Skin epidermis (tissue), 12 donors: Measurements from ENCODE around the gene ERCC5.
A peak's percentile ranks its signal among the peaks of the same experiment; 100 is the strongest.

Experiments
- H3K27ac ChIP-seq, 21 experiments: fragments of 200-600 bp; sonication (generic) in 11 of 21; one replicate each; pipeline ENCODE4 v1.5.0; 2020; ENCODE audit warnings: mild to moderate bottlenecking in 3 of 21, inconsistent platforms in 2 of 21, moderate library complexity in 2 of 21
- H3K4me3 ChIP-seq, 7 experiments: fragments of 200-600 bp; sonication (generic) in 2 of 7; one replicate each; pipeline ENCODE4 v1.5.0; 2020; ENCODE audit warnings: inconsistent platforms in 2 of 7, mild to moderate bottlenecking in 2 of 7, moderate library complexity in 1 of 7

Gene ERCC5

DNA sequence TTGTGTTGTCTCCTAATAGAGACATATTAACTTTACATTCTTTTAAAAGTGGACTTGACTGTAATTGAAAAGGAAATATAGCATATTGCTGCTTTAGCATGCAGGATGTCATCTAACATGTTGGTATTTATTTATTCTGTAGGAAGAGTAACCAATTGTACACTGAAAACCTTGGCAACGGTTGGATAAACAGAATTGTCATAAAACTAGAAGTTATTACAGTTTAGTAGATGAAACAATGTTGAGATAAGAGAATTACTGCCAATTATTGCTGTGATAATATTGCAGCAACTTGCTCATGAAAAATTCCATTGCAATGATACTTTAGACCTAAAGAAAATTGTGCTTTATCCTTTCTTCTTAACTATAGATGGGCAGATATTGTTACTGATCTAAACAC lies 7.6 kb upstream of the ERCC5 start:
- Histone ChIP-seq H3K4me3 (no peak overlapping the region), H3K27ac (no peak overlapping the region)

DNA sequence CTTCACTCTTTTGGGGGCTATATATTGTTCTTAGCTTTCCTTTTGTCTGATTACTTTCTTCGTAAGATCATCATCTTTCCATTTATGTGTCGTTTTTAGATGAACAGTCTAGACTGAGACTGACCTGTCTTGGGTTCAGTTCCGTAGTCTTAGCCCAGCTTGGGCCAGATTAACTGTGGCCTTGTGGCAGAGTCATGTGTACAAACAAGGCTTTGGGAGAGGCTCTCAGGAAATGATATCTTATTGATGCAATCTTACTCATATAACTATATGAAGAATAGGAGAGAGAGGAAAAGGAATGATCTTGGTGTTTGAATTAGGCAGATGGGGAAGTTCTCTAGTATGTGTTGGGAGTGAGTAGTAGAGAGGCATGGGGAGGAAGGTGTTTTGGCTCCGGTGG lies 6.8 kb upstream of the ERCC5 start:
- no peak overlapping the region for H3K4me3 ChIP-seq
- no peak overlapping the region for H3K27ac ChIP-seq

DNA sequence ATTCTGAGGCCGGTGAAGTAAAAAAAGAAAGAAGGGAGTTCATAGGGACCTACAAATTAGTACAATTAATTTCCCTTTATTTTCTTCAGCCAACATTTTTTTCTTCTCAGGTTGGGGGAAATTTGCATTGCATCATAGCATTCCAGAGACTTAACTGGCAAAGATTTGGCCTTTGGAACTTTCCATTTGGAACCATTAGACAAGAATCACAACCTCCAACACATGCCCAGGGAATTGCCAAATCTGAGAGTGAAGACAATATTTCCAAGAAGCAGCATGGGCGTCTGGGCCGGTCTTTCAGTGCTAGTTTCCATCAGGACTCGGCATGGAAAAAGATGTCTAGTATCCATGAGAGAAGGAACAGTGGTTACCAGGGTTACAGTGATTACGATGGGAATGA lies 6.4 kb upstream of the ERCC5 start:
- H3K4me3 ChIP-seq, result no peak overlapping the region

DNA sequence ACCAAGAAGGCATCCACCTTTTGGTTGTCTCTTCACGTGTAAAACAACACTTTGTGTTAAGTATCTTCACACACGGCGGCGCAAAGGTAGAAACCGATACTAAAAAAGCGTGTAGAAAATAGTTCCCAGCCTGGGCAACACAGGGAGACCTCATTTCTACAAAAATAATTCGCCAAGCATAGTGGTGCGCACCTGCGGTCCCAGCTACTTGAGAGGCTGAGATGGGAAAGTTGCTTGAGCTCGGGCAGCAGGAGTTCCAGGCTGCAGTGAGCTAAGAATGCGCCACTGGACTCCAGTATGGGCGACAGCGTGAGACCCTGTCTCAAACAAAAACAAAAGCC lies 573 bp upstream of the ERCC5 start:
- peak overlapping the region; percentile 79 to 99 (median 94) for H3K4me3 ChIP-seq
- peak overlapping the region; percentile 74 to 99 (median 97) for H3K27ac ChIP-seq

More for the DNA sequence above, 6.4 kb upstream of the ERCC5 start:
- no peak overlapping the region for H3K27ac ChIP-seq

DNA sequence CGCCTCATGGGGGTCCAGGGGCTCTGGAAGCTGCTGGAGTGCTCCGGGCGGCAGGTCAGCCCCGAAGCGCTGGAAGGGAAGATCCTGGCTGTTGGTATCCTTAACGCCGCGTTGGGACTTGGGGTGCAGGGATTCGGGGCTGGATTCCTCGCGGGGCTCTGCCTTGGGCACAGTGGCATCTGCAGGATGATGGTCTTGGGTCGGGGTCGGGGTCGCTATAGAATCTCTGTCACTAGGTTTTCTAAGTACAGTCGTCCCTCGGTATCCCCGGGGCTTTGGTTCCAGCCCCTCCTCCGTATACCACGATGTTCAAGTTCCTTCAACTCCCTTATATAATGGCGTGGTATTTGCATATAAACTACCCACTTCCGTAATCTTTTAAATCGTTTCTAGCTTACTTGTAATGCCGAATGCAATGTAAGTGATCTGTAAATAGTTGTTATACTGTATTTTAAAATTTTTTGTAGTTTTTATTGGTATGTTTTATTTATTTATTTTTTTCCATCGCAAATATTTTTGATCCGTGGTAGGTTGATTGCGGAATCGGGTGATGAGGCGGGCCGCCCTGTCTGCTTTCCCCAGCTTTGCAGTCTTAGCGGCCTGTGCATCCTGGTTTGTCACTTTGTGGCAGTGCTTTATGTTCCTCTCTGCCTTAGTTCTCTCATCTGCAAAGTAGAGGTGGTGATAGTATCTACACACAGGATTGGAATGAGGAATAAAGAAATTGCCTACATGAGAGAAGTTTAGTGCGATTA lies 606 bp downstream of the ERCC5 start:
- peak overlapping the region; percentile 74 to 99 (median 97) for H3K27ac ChIP-seq
- H3K4me3 ChIP-seq, result peak overlapping the region; percentile 79 to 99 (median 94)

DNA sequence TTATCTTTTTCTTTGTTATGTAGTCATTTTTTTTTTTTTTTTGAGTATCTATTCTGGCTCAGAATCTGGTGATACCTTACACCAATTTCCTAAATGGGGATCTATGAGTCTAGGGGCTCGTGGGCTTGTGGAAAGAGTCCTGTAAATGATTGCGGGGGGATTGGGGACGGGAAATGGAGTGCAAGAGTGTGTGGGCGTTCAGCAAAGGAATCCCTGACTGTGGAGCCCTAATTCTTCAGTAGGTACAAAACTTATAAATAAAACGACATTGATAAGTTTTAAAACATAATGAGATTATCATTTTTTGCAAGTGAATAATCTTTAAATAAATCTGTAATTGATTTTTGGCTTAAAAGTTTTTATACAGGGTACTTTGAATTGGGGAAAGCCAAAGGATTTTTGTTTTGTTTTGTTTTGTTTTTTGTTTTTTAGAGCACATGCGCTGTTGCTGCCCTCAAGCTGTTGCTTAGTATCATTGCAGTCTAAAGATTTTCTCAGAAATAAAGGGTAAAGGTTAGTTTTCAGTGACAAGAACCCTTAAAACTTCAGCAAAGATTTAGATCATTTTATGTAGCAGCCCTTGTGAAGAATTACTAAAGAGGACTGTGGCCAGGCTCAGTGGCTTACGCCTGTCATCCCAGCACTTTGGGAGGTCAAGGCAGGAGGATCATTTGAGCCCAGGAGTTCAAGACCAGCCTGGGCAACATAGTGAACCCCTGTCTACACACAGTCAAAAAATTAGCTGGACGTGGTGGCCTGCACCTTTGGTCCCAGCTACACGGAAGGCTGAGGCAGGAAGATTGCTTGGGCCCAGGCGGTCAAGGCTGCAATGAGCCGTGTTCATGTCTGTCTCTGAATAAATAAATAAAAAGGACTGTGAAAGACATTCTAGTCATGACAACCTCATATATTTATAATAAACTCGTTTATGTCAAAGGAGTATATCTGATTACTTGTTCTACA lies 1.7 kb downstream of the ERCC5 start:
- H3K4me3 ChIP-seq, result peak overlapping the region; percentile 79 to 99 (median 94)
- H3K27ac ChIP-seq, result peak overlapping the region in 19 of 21 experiments; percentile 26 to 99 (median 97)

DNA sequence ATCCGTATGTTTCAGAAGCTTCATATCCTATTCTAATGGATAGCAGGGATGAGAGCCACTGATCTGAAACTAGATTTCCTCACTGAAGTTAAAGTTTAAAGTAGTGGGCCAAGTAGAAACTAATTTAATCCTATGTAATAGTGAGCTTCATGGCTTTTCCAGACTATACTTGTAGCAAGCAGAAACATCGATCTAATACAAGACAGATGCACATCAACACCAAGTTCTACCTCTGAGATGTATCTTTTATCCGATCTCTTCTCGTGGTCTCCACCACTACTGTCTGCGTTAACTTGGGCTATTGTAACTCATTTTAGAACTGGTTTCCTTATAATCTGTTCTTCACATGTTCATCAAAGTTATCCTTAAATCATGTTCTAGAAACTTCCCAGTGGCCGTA lies 3.1 kb downstream of the ERCC5 start:
- no peak overlapping the region for H3K4me3 ChIP-seq
- no peak overlapping the region for H3K27ac ChIP-seq

DNA sequence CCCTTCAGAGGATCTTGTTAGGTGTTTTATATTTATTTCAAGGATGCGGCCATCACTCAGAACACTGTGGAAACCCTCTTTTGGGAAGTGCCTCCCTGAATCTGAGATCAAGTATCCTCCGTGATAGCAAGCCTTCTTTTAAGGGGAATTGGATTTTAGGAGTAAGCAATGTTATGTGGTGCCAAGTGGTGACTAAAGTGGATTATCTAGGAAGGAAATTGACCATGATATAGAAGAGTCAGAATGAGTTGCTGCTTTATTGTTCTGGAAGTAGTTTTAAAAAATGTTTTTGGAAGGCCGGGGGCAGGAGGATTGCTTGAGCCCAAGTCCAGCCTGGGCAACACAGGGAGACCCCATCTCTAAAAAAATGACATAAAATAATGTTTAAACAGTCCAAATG lies 6.7 kb downstream of the ERCC5 start:
- Histone ChIP-seq H3K4me3 (no peak overlapping the region), H3K27ac (no peak overlapping the region)

DNA sequence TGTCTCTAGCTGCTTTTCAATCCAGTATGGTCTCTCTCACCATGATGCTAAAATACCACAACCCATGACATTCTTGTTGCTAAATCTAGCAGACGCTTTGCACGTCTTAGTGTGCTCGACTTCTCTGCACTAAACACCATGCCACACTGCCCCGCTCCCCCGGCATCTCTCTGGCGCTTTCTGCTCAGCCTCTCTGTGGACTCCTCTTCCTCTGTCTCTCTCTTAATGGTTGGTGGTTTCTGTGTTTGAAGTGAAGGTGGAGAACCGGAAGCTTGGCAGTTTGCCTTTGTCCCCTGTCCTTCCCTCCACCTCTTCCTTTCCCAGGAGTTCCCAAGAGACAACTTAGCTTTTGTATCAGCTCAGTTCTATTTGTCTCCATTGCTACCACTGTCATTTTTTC lies 8.8 kb downstream of the ERCC5 start:
- H3K27ac ChIP-seq, result no peak overlapping the region
- no peak overlapping the region for H3K4me3 ChIP-seq

DNA sequence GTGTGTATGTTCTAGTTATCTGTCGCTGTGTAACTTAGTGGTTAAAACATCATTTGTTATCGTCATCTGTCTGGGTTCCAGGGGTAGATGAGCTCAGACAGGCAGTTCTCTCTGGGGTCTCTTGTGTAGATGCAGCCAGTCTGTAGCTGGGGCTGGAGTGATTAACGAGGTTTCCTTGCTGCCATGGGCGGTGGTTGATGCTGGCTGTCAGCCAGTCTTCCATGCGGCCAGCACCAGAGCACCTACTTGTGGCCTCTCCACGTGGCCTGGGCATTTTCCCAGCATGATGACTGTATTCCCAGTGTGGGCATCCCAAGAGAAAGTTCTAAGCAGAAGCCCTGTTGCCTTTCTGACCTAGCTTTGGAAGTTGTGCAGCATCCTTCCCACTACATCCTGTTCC lies 10.7 kb downstream of the ERCC5 start:
- H3K27ac ChIP-seq, result no peak overlapping the region
- no peak overlapping the region for H3K4me3 ChIP-seq

DNA sequence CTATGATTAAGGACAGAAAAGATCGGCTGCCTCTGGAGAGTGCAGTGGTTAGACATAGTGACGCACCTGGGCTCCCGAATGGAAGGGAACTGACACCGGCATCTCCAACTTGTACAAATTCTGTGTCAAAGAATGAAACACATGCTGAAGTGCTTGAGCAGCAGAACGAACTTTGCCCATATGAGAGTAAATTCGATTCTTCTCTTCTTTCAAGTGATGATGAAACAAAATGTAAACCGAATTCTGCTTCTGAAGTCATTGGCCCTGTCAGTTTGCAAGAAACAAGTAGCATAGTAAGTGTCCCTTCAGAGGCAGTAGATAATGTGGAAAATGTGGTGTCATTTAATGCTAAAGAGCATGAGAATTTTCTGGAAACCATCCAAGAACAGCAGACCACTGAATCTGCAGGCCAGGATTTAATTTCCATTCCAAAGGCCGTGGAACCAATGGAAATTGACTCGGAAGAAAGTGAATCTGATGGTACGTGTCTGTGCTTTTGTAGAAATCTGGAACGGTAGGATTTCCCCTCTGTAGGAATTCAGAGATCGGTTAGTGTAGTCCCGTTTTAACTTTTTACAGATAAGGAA lies 16.9 kb downstream of the ERCC5 start:
- Histone ChIP-seq H3K27ac (no peak overlapping the region), H3K4me3 (no peak overlapping the region)

DNA sequence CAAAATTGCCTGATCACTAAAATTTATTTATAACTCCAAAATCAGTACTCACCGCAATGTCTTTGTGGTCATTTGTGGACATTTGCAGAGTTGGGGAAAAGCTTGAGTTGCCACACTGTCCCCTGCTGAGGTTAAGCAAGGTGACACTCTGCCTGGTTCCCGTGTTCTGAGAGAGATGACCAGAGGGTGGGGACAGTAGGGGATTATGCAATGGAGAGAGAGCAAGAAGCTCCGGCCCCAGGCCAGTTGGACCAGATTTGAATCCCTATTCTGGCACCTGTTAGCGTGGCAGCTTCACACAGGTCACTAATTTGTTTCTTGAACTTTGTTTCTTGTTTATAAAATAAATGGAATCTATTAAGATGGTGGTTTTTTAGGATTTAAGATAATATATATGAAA lies 17.8 kb downstream of the ERCC5 start:
- no peak overlapping the region for H3K27ac ChIP-seq

DNA sequence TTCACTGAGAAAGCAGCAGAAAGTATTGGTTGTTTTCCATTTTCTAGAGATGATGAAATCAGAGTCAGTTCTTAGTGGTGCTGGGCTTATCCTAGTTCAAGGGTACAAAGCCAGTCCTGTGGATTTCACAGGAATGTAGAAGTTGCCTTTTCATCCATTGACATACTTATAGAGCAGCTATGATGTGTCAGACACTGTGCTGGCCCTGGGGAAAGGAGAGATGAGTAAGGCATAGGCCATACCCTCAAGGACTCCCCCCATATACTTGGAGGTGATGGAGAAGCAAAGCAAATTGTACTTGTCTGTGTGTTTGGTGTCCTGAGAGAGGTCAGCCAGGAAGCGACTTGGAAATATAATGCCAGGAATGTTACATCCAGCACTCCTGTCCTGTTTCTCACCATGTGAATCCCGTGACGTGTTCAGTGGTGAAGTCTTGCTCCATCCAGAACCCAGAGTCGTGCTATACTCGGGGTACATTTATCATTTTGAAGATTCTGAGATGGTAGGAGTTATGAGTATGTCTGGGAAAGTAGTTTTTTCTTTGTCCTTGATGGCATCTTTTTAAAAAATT lies 22.6 kb downstream of the ERCC5 start:
- Histone ChIP-seq H3K4me3 (no peak overlapping the region), H3K27ac (no peak overlapping the region)

More for the DNA sequence above, 17.8 kb downstream of the ERCC5 start:
- H3K4me3 ChIP-seq, result no peak overlapping the region

DNA sequence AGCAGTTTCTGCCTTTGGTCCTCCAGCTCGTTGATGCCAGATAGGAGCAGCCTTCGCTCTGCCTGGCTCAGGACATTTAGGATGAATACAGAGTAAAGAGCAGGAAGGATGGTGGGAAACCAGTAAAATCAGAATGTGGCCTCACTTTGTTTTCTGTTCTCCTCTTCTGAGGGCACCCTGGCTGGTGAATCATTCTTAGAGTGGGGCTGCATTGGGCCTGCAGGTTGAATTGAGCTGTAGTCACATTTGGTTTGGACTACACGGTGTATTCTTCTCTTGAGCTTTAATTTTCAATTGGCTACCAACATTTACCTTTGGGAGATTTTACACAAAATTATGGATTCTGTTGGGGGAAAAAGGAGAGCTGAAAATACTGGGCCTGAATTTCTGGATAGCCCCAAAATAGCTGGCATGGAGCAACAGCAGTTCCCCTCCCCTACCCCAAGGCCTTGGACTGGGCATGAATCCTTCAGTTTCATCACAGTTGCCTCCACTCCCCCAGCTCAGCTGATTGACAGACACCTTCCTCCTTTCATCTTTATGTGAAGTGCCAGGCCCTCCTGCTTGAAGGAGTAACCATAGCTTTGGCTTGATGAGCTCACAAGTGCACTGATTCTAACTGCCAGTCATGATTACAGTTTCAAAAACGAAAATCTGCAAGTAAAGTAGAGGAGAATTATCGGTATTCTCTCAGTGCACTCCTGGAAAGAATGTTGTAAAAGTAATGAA lies 24.3 kb downstream of the ERCC5 start:
- peak overlapping the region in 1 of 21 experiments; percentile 20 for H3K27ac ChIP-seq
- H3K4me3 ChIP-seq, result no peak overlapping the region

DNA sequence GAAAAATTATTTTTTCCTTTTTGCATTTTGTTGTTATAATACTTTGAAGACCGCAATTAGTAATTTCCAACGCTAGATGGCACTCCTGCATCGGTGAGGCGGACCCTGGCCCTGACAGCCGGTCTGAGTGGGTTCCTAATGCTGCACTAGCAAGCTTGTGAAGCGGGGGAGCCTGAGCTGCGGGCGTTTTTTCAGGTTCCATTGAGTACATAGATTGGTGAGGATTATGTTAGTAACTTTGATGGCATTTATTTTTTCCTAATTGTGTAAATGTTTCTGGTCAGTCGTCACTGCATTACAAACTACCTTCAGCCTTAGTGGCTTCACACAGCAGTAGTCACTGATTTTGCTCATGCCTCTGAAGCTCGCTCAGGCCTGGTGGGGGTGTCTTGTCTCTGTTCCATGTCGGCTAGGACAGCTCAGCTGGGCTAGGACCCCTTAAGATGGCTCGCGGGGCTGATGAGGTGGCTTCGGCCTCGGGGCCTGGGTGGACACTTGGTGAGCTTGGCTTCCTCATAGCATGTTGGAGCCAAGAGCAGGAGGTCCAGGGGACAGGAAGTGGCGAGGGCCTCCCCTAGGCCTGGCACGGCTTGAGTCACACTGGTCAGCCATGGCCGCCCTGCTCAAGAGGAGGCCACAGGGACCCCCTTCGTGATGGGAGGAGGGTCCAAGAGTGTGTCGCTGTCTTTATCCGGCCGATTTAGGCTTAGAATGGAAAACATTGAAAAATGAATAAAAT lies 25.0 kb downstream of the ERCC5 start:
- H3K27ac ChIP-seq, result no peak overlapping the region

DNA sequence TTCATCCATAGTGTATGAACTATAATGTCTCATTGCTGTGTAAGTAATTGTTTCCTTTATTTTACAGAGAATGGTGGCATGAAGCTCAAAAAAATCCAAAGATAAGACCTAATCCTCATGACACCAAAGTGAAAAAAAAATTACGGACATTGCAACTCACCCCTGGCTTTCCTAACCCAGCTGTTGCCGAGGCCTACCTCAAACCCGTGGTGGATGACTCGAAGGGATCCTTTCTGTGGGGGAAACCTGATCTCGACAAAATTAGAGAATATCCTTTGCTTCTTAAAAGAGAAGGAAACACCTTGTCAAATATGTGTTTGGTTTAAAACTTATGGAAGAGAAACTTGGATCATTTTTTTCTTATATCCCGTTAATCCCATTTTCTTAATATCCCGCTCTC lies 26.3 kb downstream of the ERCC5 start:
- Histone ChIP-seq H3K4me3 (no peak overlapping the region), H3K27ac (no peak overlapping the region)

More for the DNA sequence above, 25.0 kb downstream of the ERCC5 start:
- no peak overlapping the region for H3K4me3 ChIP-seq

DNA sequence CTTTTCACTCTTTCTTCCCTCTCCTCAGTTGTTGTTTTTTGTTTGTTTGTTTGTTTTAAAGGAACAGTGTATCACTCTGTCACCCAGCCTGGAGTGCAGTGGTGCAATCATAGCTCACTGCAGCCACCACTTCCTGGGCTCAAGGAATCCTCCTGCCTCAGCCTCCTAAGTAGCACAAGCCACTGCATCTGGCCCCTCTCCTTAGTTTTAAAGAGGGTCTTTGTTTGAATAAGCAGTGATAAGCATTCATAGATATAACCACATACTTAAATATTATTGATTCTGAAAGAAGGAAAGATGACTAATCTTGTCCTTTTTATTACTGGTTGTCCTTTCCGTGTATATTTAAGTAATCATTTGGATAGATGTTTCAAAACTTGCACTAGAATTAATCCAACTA lies 26.7 kb downstream of the ERCC5 start:
- H3K27ac ChIP-seq, result no peak overlapping the region
- H3K4me3 ChIP-seq, result no peak overlapping the region

DNA sequence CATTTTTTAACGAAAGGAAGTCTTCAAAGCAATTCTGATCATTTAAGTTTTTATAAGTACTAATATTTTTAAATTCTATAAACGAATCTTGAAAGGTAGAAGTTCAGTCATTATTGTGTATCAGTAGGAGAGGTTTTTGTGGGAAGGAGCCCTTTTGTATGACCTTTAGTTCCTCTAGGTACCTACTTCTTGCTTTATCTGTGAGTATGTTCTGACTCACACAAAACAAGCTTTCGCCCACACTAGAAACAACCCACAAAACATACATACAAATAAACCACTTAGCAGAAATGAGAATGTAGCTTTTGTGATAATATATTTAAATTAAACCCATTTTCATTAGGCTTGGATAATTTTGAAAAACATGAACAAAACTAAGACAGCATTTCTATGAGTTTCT lies 27.8 kb downstream of the ERCC5 start:
- no peak overlapping the region for H3K27ac ChIP-seq
- H3K4me3 ChIP-seq, result no peak overlapping the region

DNA sequence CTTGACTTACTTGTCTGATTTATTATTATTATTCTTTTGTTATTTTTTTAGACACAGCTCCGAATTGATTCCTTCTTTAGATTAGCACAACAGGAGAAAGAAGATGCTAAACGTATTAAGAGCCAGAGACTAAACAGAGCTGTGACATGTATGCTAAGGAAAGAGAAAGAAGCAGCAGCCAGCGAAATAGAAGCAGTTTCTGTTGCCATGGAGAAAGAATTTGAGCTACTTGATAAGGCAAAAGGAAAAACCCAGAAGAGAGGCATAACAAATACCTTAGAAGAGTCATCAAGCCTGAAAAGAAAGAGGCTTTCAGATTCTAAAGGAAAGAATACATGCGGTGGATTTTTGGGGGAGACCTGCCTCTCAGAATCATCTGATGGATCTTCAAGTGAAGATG lies 29.4 kb downstream of the ERCC5 start:
- H3K4me3 ChIP-seq, result no peak overlapping the region

More for the DNA sequence above, 29.4 kb downstream of the ERCC5 start:
- no peak overlapping the region for H3K27ac ChIP-seq
